NK-92 (cell line): Measurements from ENCODE around the gene GDAP2.

Experiments used
- DNase-seq: peaks from one replicate; lab custom pipeline; 2025; ENCODE audit not compliant: unreplicated experiment; lab: John Stamatoyannopoulos, UW

Gene GDAP2

GRCh38 chr1:117814856-117815797, 114.3 kb downstream of the GDAP2 start:
- DNase-seq: no peak
